HL-60 (cell line): ENCODE measurements around the gene SSR2.

Experiments used
- DNase-seq, 2 experiments: peaks; one replicate each; pipeline ENCODE4 v3.0.0-alpha.2; 2010 to 2020; ENCODE audit warnings: low read depth in 1 of 2, low spot score in 1 of 2
- H3K27ac ChIP-seq: fragments of 250-450 bp; sonication (Bioruptor Pico); replicated peaks from 2 replicates; pipeline ENCODE4 v1.5.1; 2020; ENCODE audit warnings: mild to moderate bottlenecking, moderate library complexity
- H3K27me3 ChIP-seq: fragments of 250-450 bp; sonication (Bioruptor Pico); 2 replicates; pipeline ENCODE4 v1.5.1; 2021; ENCODE audit warnings: mild to moderate bottlenecking, moderate library complexity; ENCODE audit not compliant: insufficient read depth, poor library complexity, severe bottlenecking
- H3K4me3 ChIP-seq: replicated peaks from 2 replicates; pipeline ENCODE4 v1.5.1; 2011; ENCODE audit warnings: mild to moderate bottlenecking, control low read depth, low read length; ENCODE audit not compliant: insufficient read depth
- GABPA ChIP-seq: IDR thresholded peaks from 2 replicates; pipeline ENCODE4 v1.6.1; 2012; ENCODE audit warnings: low read depth
- POLR2AphosphoS5 ChIP-seq: IDR thresholded peaks from 2 replicates; pipeline ENCODE4 v1.6.1; 2012; ENCODE audit warnings: low read depth
- SPI1 ChIP-seq: IDR thresholded peaks from 2 replicates; pipeline ENCODE4 v1.6.1; 2012; ENCODE audit warnings: low read depth, mild to moderate bottlenecking, borderline replicate concordance
- TF ChIP-seq, protein P1 (sequence below): IDR thresholded peaks from one replicate; pipeline ENCODE4 v1.5.1; 2011; ENCODE audit warnings: low read length, control low read depth, inconsistent platforms; ENCODE audit not compliant: insufficient read depth
- TF ChIP-seq, protein P2 (sequence below): IDR thresholded peaks from 2 replicates; pipeline ENCODE4 v1.6.1; 2012; ENCODE audit warnings: low read depth; ENCODE audit not compliant: insufficient replicate concordance

SSR2 gene

DNA sequence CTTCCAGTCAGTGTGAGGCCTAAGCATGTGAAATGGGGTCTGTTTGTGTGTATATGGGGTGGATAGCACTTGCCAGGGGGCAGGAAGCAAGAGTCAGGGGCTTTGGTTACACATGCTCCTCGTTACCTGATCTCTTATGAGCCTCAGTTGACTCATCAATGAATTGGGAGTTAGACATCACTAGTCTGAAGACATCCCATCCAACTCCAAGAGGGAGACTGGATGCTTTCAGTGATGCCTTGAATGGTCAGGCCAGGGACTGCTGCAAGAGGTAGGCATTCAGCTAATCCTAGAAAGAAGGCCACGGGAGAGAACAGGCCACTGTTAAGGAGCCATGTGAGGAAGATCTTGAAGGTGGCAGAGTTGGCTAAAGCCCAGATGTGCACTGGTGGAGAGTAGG, 46.5 kb upstream of the SSR2 start:
- no peak overlapping the region for H3K27ac ChIP-seq
- no peak overlapping the region for H3K4me3 ChIP-seq
- H3K27me3 ChIP-seq = no peaks in the 10 kb centered on the region
- no peak for TF ChIP-seq POLR2AphosphoS5
- no peak for TF ChIP-seq GABPA
- TF ChIP-seq SPI1 = no peak
- TF ChIP-seq, protein P1, sequence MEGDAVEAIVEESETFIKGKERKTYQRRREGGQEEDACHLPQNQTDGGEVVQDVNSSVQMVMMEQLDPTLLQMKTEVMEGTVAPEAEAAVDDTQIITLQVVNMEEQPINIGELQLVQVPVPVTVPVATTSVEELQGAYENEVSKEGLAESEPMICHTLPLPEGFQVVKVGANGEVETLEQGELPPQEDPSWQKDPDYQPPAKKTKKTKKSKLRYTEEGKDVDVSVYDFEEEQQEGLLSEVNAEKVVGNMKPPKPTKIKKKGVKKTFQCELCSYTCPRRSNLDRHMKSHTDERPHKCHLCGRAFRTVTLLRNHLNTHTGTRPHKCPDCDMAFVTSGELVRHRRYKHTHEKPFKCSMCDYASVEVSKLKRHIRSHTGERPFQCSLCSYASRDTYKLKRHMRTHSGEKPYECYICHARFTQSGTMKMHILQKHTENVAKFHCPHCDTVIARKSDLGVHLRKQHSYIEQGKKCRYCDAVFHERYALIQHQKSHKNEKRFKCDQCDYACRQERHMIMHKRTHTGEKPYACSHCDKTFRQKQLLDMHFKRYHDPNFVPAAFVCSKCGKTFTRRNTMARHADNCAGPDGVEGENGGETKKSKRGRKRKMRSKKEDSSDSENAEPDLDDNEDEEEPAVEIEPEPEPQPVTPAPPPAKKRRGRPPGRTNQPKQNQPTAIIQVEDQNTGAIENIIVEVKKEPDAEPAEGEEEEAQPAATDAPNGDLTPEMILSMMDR = no peak
- TF ChIP-seq, protein P2, sequence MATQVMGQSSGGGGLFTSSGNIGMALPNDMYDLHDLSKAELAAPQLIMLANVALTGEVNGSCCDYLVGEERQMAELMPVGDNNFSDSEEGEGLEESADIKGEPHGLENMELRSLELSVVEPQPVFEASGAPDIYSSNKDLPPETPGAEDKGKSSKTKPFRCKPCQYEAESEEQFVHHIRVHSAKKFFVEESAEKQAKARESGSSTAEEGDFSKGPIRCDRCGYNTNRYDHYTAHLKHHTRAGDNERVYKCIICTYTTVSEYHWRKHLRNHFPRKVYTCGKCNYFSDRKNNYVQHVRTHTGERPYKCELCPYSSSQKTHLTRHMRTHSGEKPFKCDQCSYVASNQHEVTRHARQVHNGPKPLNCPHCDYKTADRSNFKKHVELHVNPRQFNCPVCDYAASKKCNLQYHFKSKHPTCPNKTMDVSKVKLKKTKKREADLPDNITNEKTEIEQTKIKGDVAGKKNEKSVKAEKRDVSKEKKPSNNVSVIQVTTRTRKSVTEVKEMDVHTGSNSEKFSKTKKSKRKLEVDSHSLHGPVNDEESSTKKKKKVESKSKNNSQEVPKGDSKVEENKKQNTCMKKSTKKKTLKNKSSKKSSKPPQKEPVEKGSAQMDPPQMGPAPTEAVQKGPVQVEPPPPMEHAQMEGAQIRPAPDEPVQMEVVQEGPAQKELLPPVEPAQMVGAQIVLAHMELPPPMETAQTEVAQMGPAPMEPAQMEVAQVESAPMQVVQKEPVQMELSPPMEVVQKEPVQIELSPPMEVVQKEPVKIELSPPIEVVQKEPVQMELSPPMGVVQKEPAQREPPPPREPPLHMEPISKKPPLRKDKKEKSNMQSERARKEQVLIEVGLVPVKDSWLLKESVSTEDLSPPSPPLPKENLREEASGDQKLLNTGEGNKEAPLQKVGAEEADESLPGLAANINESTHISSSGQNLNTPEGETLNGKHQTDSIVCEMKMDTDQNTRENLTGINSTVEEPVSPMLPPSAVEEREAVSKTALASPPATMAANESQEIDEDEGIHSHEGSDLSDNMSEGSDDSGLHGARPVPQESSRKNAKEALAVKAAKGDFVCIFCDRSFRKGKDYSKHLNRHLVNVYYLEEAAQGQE = no peak
- no peak for DNase-seq

DNA sequence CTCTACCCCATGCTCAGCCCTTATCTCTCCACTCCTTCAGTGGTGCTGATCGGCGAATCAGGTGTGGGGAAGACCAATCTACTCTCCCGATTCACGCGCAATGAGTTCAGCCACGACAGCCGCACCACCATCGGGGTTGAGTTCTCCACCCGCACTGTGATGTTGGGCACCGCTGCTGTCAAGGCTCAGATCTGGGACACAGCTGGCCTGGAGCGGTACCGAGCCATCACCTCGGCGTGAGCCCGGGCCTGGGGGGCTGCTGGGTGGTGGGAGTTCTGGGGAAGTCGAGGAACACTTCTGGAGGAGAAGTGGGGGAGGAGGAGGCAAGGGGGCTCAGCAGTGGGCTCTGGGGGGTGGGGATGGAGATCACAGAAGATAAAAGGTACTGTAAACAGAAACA, 45.1 kb upstream of the SSR2 start:
- Histone ChIP-seq H3K27me3 (no peaks in the 10 kb centered on the region), H3K4me3 (no peak overlapping the region), H3K27ac (no peak overlapping the region)
- TF ChIP-seq POLR2AphosphoS5 (no peak), SPI1 (no peak), GABPA (no peak)
- TF ChIP-seq, protein P2 = no peak
- TF ChIP-seq, protein P1 = no peak
- no peak for DNase-seq

DNA sequence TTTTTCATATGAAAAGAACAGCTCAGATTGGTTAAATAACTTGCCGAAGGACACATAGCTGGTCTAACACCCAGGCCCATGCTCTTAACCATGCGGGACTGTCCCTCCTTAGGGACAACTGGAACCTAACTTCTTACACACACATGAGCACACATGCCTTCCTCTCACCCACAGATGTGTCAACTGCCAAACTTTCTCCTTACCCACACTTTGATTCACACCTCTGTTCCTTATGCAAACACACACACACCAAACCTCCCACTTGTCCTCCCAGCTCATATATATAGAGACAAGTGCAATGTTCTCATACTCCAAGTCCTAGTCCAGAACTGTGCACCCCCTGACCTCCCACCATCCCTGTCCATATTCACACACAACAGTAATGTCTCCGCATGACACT, 44.5 kb upstream of the SSR2 start:
- Histone ChIP-seq H3K27ac (no peak overlapping the region), H3K4me3 (no peak overlapping the region), H3K27me3 (no peaks in the 10 kb centered on the region)
- no peak for DNase-seq
- TF ChIP-seq GABPA = no peak
- TF ChIP-seq POLR2AphosphoS5 = no peak
- TF ChIP-seq SPI1 = no peak
- TF ChIP-seq, protein P1 = no peak

DNA sequence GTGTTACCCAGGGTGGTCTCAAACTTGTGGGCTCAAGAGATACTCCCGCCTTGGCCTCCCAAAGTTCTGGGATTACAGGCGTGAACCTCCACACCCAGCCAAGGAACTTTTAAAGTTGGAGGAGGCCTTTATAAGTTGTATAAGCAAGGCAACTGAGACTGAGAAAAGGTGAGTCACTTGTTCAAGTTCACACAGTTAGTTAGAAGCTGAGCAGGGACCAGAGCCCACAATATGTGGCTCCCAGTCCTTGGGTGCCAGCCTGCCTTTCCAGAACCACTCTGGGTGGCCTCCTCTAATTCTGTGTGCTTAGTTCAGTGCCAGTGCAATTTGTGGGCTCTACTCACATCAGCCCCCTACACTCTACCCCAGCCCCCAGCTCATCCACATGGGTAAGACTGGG, 43.9 kb upstream of the SSR2 start:
- no peak overlapping the region for H3K4me3 ChIP-seq

More for the DNA sequence above, 43.9 kb upstream of the SSR2 start:
- DNase-seq = no peak
- TF ChIP-seq POLR2AphosphoS5 (no peak), GABPA (no peak), SPI1 (no peak)
- TF ChIP-seq, protein P1 = no peak
- TF ChIP-seq, protein P2 = no peak
- H3K27ac ChIP-seq = no peak overlapping the region
- no peaks in the 10 kb centered on the region for H3K27me3 ChIP-seq
